HEK293T (cell line): Measurements from ENCODE around the gene TDRD5.

ENCODE experiments used
- CTCF ChIA-PET: fragments of 350-600 bp; formaldehyde crosslinking; extraction: SDS; loops from one replicate; lab custom pipeline; 2021; ENCODE audit warnings: antibody characterized with exemption, inconsistent platforms; lab: Yijun Ruan, JAX
- POLR2A ChIA-PET: fragments of 350-600 bp; formaldehyde crosslinking; extraction: SDS; loops from one replicate; lab custom pipeline; 2020; ENCODE audit warnings: antibody characterized with exemption, inconsistent platforms; lab: Yijun Ruan, JAX
- DNase-seq: peaks from one replicate; pipeline ENCODE4 v3.0.0; 2012; ENCODE audit warnings: mixed read lengths; ENCODE audit errors: extremely low spot score
- ARNT ChIP-seq: fragments of 450-650 bp; IDR thresholded peaks from 2 replicates; pipeline ENCODE4 v1.6.1; 2017; ENCODE audit warnings: mild to moderate bottlenecking
- BHLHE40 ChIP-seq: fragments of 450-650 bp; IDR thresholded peaks from 2 replicates; pipeline ENCODE4 v1.6.1; 2016; ENCODE audit warnings: mild to moderate bottlenecking, moderate library complexity, borderline replicate concordance
- CTBP1 ChIP-seq: fragments of 450-650 bp; IDR thresholded peaks from 2 replicates; pipeline ENCODE4 v1.6.1; 2016; ENCODE audit warnings: borderline replicate concordance
- ELF4 ChIP-seq: fragments of 450-650 bp; IDR thresholded peaks from 2 replicates; pipeline ENCODE4 v1.6.1; 2017; ENCODE audit warnings: antibody characterized with exemption
- FOXA1 ChIP-seq: fragments of 450-650 bp; IDR thresholded peaks from 2 replicates; pipeline ENCODE4 v1.6.1; 2016; ENCODE audit warnings: mild to moderate bottlenecking
- FOXK2 ChIP-seq: fragments of 450-650 bp; IDR thresholded peaks from 2 replicates; pipeline ENCODE4 v1.6.1; 2016; ENCODE audit warnings: mild to moderate bottlenecking
- FOXM1 ChIP-seq: fragments of 450-650 bp; IDR thresholded peaks from 2 replicates; pipeline ENCODE4 v1.6.1; 2017; ENCODE audit warnings: mild to moderate bottlenecking, borderline replicate concordance
- HDGF ChIP-seq: fragments of 450-650 bp; IDR thresholded peaks from 2 replicates; pipeline ENCODE4 v1.6.1; 2017; ENCODE audit warnings: antibody characterized with exemption, borderline replicate concordance
- L3MBTL2 ChIP-seq: fragments of 450-650 bp; conservative IDR thresholded peaks from 2 replicates; pipeline ENCODE4 v1.6.1; 2016; ENCODE audit warnings: mild to moderate bottlenecking
- LEF1 ChIP-seq: fragments of 450-650 bp; IDR thresholded peaks from 2 replicates; pipeline ENCODE4 v1.6.1; 2017; ENCODE audit warnings: mild to moderate bottlenecking, borderline replicate concordance
- NFRKB ChIP-seq: fragments of 450-650 bp; IDR thresholded peaks from 2 replicates; pipeline ENCODE4 v1.6.1; 2016; ENCODE audit warnings: mild to moderate bottlenecking, moderate library complexity
- PKNOX1 ChIP-seq: fragments of 450-650 bp; IDR thresholded peaks from 2 replicates; pipeline ENCODE4 v1.6.1; 2016
- SP1 ChIP-seq: fragments of 450-650 bp; IDR thresholded peaks from 2 replicates; pipeline ENCODE4 v1.6.1; 2017
- SUZ12 ChIP-seq: fragments of 450-650 bp; IDR thresholded peaks from 2 replicates; pipeline ENCODE4 v1.6.1; 2016; ENCODE audit warnings: mild to moderate bottlenecking
- TARDBP ChIP-seq: fragments of 450-650 bp; IDR thresholded peaks from 2 replicates; pipeline ENCODE4 v1.6.1; 2016
- ZNF384 ChIP-seq: fragments of 450-650 bp; IDR thresholded peaks from 2 replicates; pipeline ENCODE4 v1.6.1; 2016

TDRD5 gene

DNA sequence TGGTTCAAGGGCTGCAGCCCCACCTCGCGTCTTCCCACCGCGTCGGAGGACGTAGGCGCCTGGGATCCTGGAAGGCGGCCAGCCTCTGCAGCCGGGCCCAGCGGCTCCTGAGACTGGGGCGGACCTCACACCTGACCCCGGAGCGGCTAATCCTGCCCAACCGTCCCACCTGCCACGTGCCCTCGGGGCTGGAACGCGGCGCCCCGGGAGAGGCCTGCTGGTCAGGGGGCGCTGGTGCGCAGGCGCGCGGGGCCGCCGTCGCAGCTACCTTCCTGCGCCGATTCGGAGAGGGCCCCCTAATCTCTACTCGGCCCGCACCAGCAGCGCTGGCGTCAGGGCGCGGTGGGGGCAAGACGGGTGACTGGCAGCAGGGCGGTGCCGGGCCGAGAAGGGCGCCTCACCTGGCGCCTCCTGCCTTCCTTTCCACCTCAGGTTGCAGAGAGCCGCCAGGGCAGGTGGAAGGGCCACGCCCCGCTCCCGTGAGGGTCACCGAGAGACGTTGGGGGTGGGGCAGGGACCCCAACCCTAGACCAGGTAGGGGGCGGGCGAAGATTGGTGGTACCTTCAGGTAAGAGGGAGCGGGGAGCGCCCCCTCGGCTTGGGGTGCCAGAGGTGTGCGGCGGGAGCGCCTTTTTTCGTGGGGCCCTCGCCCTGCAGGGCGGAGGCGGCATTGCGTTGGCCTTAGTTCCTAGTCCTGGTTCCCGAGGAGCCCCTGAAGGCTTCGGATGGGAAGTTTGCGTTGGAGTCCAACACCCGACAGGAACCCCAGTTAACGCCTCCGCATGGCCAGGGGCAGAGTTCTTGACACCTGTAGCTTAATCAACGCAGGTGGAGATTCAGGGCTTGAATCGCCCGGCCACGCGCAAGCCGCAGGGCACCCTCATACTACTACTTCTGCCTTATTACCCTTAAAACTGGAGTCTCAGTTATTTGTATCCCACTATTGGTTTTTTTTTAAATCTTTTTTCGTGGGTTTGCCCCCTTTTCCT lies at the start of gene TDRD5:
TSS of gene TDRD5 (plus strand) at position 241 of the 989 bp plus-strand sequence. CDS start 784 bp downstream, outside the sequence.
- TF ChIP-seq L3MBTL2 (no peak), SP1 (no peak), BHLHE40 (no peak), NFRKB (no peak), FOXK2 (no peak)
- POLR2A ChIA-PET: no interaction called here
- no peak for DNase-seq
- CTCF ChIA-PET: no interaction called here

DNA sequence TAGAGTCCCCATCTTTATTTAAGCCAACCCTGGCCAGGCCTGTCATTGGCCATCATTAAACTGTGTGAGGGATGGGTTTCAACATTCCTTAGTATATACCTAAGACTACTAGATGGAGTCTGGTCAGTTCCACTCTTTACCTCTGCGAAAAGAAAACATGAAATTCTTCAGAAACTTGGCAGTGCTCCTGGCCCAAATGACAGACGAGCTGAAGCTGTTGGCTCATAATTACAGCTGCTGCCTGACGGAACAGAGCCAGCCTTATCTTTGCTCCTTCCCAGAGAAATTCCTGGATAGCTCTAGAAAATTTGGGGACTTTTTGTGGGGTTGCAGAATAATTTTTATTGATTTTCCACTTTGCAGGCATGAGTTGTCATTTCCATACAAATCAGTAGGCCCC lies 46.3 kb upstream of the TDRD5 start:
- ChIA-PET POLR2A (no interaction called here), CTCF (no interaction called here)
- DNase-seq: no peak
- no peak for TF ChIP-seq ZNF384
- no peak for TF ChIP-seq HDGF
- TF ChIP-seq ARNT: no peak
- TF ChIP-seq TARDBP: no peak
- no peak for TF ChIP-seq FOXM1

- TF ChIP-seq FOXA1: no peak
- TF ChIP-seq FOXK2: no peak
- no peak for TF ChIP-seq FOXM1
- TF ChIP-seq ARNT: no peak
- TF ChIP-seq L3MBTL2: no peak
- TF ChIP-seq ELF4: no peak
- TF ChIP-seq CTBP1: no peak
- no peak for TF ChIP-seq BHLHE40
- TF ChIP-seq HDGF: no peak
- TF ChIP-seq LEF1: no peak
- no peak for TF ChIP-seq NFRKB
- TF ChIP-seq SUZ12: no peak
- no peak for TF ChIP-seq TARDBP
- no peak for TF ChIP-seq ZNF384
- TF ChIP-seq PKNOX1: no peak
- no peak for TF ChIP-seq SP1
- CTCF ChIA-PET: no interaction called here
- no peak for DNase-seq
- POLR2A ChIA-PET: interaction anchor here (0.7 kb wide), 1 partner anchor 9 kb away, joined by 3 read pairs; no protein-coding TSS in a partner anchor
Observed at GRCh38 chr1:179547021-179547535, 44.6 kb upstream of the TDRD5 start.

- ChIA-PET CTCF (interaction anchor here (0.7 kb wide), 1 partner anchor 184 kb away, joined by 3 read pairs; no protein-coding TSS in a partner anchor), POLR2A (no interaction called here)
- DNase-seq: no peak
- TF ChIP-seq ZNF384 (no peak), ARNT (no peak), NFRKB (no peak), LEF1 (no peak), HDGF (no peak), CTBP1 (no peak), ELF4 (no peak), FOXA1 (no peak), TARDBP (no peak)
Observed at GRCh38 chr1:179548666-179549367, 42.8 kb upstream of the TDRD5 start.

DNA sequence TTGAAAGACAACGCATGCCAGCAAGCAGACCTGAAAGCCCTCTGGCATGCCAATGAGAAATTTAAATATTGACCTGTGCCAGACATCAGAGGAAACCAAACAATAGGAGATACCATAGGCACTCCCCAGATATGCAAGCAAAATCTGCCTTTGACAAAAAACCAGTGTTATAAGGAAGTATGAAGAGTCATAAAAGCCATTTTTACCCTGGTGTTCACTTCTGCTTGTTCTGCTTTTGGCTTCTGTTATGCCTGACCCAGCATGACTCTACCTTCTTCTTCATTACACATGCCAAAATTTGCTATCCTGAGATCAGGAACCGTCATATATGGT lies 42.3 kb upstream of the TDRD5 start:
- CTCF ChIA-PET: interaction anchor here (0.7 kb wide), 1 partner anchor 185 kb away, joined by 3 read pairs; no protein-coding TSS in a partner anchor
- no peak for TF ChIP-seq NFRKB
- no peak for TF ChIP-seq L3MBTL2
- no peak for TF ChIP-seq ZNF384
- TF ChIP-seq CTBP1: no peak
- no peak for TF ChIP-seq PKNOX1
- no peak for TF ChIP-seq ARNT
- POLR2A ChIA-PET: no interaction called here
- no peak for DNase-seq

DNA sequence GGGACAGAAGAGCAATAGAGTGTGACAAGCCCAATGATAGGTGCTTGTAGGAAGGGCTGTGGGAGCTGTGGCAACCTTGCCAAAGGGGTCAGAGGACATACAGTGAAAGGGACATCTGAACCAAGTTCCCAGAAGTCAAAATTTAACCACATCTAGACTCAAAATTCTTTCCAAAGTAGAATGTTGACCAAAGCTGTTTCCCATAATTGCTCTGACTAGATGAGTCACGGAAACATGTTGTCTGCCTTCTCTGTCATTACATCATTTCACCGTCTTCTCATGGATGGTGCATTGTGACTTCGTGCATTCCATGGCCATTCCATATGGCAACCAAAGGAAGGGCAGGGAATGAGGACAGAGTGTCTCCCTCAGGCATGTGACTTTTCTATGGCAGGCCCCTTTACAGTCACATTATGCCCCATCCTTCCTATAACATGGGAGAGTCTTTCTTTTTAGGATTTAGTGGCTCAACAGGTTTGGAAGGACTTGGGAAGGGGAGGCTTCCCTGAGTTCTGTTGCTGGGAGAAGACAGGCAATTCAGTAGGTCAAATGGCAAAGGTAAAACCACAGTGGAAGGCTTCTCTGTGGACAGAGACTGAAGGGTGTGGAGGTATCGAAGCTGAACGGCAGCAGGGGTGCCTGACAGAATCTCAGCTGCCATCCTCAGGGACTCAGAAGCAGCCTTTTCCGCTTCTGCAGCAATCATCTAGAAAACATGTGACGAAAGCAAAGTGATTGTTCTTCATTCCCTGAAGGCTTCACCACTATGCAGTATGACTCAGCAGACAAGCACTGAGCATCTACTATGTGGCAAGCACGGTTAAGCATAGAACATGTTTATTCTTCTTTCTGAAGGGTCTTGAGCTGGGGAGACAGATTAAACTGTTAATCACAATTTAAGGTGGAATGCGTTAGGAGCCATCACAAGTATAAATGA lies 40.6 kb upstream of the TDRD5 start:
- ChIA-PET CTCF (no interaction called here), POLR2A (no interaction called here)
- DNase-seq: no peak
- TF ChIP-seq SUZ12 (no peak), LEF1 (no peak), SP1 (no peak), ELF4 (no peak), PKNOX1 (no peak), HDGF (no peak), CTBP1 (no peak), FOXK2 (no peak), TARDBP (no peak)
